Stimulated activated CD4-positive, alpha-beta T cell treated with anti-CD3 and anti-CD28 coated beads, Interleukin-1b, Interleukin-23, amount 100 ng/mL, for 1 hour (primary cell): ENCODE measurements around the gene PRRX2.

Experiments
- DNase-seq, 2 donors: peaks; one replicate each; pipeline ENCODE4 v3.0.0-alpha.2; 2020; ENCODE audit warnings: low read depth in 2 of 2

The PRRX2 gene

GRCh38 chr9:129677456-129677855, 12.0 kb downstream of the PRRX2 start:
- no peak for DNase-seq

DNA sequence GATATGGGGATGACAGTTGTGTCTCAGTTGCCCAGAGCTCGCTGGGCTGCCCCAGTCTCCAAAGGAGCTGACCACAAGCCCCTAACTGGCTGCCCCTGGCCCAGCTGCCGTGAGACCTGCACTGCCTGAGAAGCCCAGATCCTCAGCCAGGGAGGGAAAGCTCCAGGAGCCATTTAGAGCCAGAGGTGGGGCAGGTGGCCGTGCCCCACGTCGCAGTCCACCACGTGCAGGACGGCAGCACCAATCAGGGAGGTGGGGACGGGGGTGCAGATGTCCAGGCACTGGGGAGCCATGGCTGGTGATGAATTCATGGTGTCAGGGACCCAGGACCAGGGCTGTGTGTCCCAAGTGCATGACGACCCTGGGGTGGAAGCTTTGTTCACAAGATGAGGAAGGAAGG, 13.4 kb downstream of the PRRX2 start:
- DNase-seq, result no peak

- DNase-seq, result no peak
These were observed 14.1 kb downstream of the PRRX2 start for GRCh38 chr9:129679537-129679936.

GRCh38 chr9:129681924-129682323, 16.5 kb downstream of the PRRX2 start:
- DNase-seq, result no peak

DNA sequence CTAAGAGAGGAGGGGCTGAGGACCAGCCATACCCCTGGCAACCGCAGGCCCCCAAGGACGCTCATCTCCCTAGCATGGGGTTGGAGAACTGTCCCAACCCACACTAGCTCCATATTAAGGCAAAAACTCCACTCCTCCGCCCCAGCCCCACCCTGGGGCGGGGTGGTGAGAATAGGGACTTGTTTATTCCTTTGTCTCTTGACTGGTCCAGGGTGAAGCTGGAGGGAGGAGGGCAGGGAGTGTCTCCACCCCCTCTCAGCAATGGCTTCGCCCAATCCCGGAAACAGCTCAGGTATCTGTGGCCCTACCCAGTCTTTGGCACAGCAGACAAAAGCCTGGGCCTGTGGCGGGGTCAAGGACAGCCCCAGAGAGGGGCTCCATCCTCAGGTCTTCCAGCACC, 16.9 kb downstream of the PRRX2 start:
- DNase-seq, result no peak

DNA sequence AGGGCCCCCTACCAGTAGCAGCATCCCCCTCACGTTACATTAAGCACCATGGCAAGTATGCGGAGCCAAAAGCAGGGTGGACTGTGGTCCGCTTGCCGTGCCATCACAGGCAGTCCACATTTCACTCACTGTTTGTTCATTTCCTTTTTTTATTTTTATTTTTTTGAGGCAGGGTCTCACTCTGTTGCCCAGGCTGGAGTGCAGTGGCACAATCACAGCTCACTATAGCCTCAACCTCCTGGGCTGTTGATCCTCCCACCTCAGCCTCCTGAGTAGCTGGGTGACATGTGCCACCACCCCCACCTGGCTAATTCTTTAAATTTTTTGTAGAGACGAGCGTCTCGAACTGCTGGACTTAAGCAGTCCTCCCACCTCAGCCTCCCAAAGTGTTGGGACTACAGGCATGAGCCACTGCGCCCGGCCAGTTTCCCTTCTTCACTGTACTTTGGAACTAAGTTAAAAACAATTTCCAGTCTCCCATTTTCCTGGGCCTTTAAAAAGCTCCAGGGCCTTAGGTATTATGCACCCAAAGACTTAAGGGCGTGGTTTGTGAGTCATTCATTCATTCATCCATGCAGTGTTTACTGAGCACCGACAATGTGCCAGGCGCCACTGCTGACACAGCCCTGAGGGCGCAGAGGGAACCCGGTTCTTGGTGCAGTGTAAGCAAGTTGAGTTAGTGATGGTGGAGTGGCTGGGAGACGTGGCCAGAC, 19.9 kb downstream of the PRRX2 start:
- no peak for DNase-seq

- DNase-seq, result no peak
These were observed 20.4 kb downstream of the PRRX2 start for GRCh38 chr9:129685933-129686259.

- DNase-seq, result no peak
These were observed 21.3 kb downstream of the PRRX2 start for GRCh38 chr9:129686736-129687135.

DNA sequence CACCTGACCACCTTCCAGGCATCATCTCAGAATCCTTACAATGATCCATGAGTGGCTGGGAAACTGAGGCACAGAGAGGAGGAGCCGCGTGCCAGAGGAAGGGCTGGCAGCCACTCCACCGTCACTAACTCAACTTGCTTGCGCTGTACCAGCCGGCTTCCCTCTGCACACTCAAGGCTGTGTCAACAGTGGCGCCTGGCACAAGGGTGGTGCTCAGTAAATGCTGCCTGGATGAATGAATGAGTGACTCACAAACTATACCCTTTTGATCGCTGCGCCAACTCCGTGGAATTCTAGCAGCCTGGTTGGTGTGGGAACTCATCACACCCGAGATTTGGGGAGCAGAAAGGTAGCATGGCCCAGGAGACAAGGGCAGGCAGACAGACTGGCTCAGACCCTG, 21.9 kb downstream of the PRRX2 start:
- DNase-seq, result no peak

GRCh38 chr9:129688285-129689043, 23.0 kb downstream of the PRRX2 start:
- no peak for DNase-seq

DNA sequence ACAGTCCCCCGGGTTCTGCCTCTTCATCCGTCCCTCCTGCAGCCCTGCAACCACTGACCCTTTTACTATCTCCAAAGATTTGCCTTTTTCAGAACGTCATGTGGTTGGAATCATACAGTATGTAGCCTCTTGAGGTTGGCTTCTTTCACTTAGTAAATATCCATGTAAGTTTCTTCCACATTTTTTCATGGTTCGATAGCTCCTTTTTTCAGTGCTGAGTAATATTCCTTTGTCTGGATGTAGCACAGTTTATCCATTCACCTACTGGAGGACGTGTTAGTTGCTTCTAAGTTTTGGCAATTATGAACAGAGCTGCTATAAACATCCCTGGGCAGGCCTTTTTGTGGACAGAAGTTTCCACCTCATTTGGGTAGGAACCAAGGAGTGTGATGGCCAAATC, 27.1 kb downstream of the PRRX2 start:
- DNase-seq, result no peak

DNA sequence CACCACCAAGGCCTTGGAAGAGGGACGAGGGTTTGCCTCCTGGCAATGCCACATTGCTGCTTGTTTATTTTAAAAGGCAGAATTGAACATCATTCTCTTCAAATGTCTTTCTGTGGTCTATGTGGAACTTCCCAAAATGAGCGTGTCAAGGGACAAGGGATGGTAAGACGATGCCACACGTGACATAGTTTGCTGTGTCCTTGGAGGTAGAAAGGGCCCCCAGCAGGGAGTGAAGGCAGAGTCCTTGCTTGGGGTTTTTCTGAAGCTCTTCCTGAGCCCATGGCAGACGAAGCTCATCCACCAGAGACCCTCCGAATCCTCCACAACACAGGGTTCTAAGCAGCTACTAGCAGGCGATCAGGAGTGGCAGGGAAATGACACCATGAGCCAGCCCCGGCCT, 28.3 kb downstream of the PRRX2 start:
- DNase-seq, result no peak

GRCh38 chr9:129694243-129694646, 28.8 kb downstream of the PRRX2 start:
- DNase-seq, result no peak

- DNase-seq, result no peak
These were observed 30.4 kb downstream of the PRRX2 start for GRCh38 chr9:129695870-129696269.

DNA sequence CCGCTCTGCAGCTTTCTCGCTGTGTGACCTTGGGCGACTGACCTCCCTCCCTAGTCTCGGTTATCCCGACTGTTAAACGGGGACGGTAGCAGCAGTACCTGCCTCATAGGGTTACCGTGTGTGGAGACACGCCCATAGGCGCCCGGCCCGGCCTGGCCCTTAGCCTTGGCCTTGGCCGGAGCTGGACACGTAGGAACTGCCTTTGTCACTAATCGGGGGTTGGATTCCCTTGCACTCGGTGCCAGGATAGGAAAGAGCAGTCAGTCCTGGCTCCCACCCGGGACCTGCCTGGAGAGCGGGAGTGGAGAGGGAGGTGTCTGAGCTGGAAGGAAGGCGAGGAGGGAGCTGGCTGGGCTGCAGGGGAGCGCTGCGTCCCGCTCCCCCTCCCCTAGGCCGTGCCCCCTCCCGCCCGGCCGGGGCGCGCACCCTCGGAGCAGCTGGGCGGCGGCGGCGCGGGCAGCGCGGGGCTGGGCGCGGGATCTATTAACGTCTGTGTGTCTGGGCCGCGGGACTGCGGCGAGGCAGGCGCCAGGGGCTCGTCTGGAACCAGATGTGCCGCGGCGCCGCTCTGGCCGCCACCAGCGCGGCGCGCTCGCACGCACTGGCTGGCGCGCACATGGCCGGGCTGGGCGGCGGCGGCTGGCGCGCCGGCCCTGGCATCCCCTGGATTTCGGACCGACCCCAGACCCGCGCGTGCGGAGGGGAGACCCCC, 31.7 kb downstream of the PRRX2 start:
- DNase-seq, result no peak

- peak in 1 of 2 donors; percentile 46 for DNase-seq
These were observed 32.3 kb downstream of the PRRX2 start for GRCh38 chr9:129697656-129698253.

- DNase-seq, result no peak
These were observed 32.9 kb downstream of the PRRX2 start for GRCh38 chr9:129698254-129698757.

DNA sequence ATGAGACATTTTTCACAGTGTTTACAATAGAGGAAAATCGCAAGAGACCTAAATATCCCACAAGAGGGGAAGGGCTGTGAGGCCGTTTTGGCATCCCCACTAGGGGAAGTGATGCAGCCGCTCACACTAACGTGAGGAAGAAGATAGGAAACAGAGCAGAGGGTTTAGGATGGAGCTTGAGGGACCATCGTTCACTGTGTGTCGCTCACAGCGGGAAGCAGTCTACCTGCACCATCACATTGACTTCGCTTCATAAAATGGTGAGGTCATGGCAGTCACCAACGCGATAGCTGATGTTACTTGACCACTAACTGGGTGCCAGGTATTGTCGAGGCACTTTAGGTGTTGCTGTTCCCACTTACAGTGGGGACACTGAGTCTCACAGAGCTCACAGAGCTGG, 35.6 kb downstream of the PRRX2 start:
- DNase-seq, result no peak

DNA sequence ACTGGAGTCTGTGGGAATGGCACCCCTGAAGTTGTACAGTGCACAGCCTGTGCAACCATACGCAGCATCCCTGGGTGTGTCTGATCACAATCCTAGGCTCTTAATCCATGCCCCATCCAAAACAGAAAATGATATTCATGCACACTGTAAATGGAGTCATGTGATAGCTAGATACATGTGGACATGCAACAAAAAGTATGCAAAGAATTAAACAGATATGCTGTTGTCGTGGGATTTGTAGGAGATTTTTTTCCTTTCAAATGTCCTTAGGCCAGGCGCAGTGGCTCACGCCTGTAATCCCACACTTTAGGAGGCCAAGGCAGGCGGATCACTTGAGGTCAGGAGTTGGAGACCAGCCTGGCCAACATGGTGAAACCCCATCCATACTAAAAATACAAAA, 36.1 kb downstream of the PRRX2 start:
- DNase-seq, result no peak

GRCh38 chr9:129702589-129703520, 37.4 kb downstream of the PRRX2 start:
- no peak for DNase-seq

- no peak for DNase-seq
These were observed 38.4 kb downstream of the PRRX2 start for GRCh38 chr9:129703667-129704355.
